Stimulated activated CD8-positive, alpha-beta memory T cell treated with anti-CD3 and anti-CD28 coated beads, Interleukin-12 subunit alpha, Interleukin-12 subunit beta, amount 100 ng/mL, for 1 hour (primary cell): ENCODE measurements around the gene CYP1A2.

ENCODE experiments used
- DNase-seq: peaks from one replicate; pipeline ENCODE4 v3.0.0-alpha.2; 2020; ENCODE audit warnings: low read depth

The CYP1A2 gene

GRCh38 chr15:74742422-74742821 lies 6.2 kb upstream of the CYP1A2 start:
- no peak for DNase-seq

DNA sequence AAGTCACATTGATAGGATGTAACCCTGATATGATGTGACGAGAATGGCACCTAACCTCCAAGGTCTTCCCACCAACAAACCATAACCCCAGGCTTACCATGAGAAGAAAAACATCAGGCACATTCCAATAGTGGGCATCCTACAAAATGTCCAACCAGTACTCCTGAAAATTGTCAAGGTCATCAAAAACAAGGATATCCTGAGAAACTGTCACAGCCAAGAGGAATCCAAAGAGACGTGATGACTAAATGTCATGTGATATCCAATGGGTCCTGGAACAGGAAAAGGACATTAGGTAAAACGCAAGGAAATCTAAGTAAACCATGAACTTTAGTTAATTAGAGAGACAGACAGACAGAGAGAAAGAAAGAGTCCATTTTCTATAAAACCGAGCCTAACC lies 2.3 kb upstream of the CYP1A2 start:
- DNase-seq = no peak

GRCh38 chr15:74749832-74750231 lies 1.2 kb downstream of the CYP1A2 start:
- no peak for DNase-seq

DNA sequence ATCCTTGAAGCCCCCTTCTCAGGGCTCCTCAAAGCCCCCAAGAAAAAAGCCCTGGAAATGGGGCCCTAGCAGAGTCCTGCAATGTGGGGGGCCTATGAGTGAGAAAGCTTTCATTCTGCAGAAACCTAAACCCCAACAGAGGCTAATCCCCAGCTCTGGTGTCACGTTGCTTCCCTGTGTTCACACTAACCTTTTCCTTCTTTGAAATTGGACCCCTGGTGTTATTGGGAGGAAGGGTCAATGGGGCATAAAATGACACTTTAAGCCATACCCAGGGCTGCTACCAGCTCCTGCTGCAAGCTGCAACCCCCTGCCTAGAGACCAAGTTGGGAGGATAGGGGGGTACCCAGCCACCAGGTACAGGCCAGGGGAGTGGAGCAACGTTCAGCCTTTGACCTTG lies 2.1 kb downstream of the CYP1A2 start:
- no peak for DNase-seq

DNA sequence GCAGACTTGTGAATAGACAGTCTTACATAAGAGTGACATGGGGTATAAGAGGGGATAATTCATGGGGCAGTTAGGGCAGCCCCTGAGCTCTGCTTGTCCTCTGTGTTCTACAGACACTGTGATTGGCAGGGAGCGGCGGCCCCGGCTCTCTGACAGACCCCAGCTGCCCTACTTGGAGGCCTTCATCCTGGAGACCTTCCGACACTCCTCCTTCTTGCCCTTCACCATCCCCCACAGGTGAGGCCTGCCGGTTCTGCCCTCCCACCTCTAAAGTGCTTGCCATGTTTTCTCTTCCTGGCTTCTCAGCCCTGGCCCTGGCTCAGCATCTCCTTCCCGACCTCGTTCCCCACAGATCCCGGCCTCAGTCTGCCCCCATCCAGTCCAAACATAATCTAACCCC lies 3.4 kb downstream of the CYP1A2 start:
- no peak for DNase-seq

DNA sequence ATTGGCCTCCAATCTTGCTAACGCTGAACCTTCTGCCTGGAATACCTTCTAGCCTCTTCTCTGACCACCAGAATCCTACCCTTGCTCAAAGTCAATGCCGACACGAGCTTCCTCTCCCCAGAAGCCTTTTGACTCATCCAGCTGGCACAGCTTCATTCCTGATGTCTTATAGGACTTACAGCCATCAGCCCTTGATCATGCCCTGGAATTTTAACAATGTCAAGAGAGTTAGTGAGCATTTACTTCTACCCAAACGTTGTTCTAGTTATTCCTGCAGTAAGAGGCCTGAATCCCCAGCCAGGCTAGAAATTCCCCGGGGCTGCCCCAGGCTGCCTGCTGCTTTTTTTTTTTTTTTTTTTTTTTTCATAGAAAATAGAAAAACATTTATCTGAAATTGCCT lies 3.9 kb downstream of the CYP1A2 start:
- no peak for DNase-seq

- no peak for DNase-seq
These were observed 6.1 kb downstream of the CYP1A2 start for GRCh38 chr15:74754593-74755215.

GRCh38 chr15:74758736-74759135 lies 10.1 kb downstream of the CYP1A2 start:
- no peak for DNase-seq

DNA sequence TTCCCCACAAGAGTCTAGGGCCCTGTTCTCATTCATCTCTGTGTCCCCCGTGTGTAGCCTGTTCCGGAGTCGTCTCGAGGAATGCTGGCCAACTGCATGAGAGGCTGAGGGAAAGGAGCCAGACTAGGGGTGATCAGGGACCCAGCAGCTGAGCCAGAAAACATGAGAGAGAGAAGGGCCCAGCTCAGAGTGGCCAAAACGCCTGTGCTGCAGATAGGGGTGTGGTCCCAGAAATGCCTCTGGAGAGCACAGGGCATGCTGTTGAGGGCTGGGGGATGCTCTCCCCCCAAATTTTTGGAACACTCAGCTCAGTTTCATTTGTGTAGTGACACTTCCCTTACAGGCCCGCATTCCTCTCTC lies 14.1 kb downstream of the CYP1A2 start:
- DNase-seq = no peak

GRCh38 chr15:74763416-74763815 lies 14.8 kb downstream of the CYP1A2 start:
- no peak for DNase-seq

DNA sequence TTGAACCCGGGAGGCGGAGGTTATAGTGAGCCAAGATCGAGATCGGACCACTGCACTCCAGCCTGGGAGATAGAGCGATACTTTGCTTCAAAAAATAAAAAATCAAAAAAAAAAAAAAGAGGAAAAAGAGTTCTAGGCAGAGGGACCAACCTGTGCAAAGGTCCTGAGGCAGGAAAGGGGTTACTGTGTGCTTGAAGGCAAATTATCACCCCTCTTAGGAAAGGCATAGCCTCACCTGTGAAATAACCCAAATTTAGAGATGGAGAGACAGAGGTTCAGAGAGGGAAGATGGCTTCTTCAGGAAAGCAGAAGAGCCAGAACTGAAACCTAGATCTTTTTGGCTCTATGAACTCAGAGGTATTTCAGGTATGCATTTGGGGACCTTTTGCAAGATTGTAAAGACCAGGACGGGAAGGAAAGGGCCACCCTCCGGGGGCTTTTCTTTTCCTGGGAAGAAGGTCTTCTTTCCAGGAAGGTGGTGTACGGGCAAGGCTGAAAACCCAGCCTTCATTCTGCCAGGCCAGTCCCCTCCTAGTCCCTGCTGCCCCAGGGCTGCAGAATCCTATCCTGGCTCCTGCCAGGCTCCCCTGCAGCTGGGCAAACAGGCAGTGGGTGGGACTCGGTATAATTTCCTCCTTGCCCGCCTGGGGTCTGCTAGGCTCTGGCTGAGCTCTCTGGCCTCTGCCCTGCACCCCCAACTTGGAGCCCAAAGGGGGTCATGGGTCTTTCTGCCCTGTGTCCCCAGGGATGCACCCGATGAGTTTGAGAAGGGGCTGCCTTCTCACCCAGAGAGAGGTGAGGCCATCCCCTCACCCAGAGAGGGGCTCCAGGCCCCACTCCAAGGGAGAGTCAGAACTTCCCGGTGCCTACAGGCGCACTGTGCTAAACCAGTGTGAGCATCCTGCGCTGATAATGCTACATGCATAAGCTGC lies 18.8 kb downstream of the CYP1A2 start:
- no peak for DNase-seq

- DNase-seq = no peak
These were observed 19.6 kb downstream of the CYP1A2 start for GRCh38 chr15:74768099-74768770.

- DNase-seq = no peak
These were observed 20.2 kb downstream of the CYP1A2 start for GRCh38 chr15:74768771-74769342.

- DNase-seq = no peak
These were observed 20.9 kb downstream of the CYP1A2 start for GRCh38 chr15:74769463-74770025.

- no peak for DNase-seq
These were observed 21.7 kb downstream of the CYP1A2 start for GRCh38 chr15:74770211-74770903.

DNA sequence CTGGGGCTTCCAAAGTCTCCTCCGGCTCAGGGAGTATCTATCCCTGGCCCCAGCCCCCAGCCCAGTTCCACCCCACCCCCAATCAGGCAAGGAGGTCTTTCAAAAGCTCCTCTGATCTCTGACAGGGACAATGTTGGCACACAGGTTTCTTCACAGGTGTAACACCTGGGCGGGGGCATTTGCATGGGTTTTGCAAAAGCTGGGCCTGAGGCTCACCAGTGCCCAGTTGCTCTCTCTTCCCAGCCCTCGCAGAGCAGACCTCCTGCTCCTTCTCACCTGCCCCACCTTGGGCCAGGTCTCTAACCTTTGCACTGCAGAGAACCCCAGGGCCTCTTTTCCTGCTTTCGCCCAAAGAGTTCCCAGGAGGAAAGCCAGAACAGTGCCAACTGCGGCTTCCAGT lies 24.7 kb downstream of the CYP1A2 start:
- no peak for DNase-seq

GRCh38 chr15:74773731-74774252 lies 25.1 kb downstream of the CYP1A2 start:
- DNase-seq = no peak

DNA sequence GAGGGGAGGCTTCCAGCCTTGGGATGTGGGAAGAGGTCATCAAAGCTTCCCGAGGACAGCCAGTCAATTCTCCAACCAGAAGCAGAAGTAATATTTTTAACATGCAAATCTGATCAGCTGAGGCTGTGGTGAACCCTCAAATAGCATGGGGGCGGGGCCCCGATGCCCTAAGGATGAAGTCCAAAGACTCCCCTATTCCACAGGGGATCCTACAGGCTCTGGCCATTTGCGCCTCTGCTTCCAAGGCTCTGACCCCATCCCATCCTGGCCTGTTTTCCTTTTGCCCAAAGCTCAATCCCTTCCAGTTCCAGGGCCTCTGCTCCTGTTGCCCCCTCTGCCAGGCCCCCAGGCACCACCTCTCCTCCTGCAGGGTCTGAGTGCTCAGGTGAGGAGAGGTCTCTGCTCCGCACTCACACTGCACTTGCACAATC lies 26.5 kb downstream of the CYP1A2 start:
- no peak for DNase-seq

- no peak for DNase-seq
These were observed 27.2 kb downstream of the CYP1A2 start for GRCh38 chr15:74775894-74776293.

DNA sequence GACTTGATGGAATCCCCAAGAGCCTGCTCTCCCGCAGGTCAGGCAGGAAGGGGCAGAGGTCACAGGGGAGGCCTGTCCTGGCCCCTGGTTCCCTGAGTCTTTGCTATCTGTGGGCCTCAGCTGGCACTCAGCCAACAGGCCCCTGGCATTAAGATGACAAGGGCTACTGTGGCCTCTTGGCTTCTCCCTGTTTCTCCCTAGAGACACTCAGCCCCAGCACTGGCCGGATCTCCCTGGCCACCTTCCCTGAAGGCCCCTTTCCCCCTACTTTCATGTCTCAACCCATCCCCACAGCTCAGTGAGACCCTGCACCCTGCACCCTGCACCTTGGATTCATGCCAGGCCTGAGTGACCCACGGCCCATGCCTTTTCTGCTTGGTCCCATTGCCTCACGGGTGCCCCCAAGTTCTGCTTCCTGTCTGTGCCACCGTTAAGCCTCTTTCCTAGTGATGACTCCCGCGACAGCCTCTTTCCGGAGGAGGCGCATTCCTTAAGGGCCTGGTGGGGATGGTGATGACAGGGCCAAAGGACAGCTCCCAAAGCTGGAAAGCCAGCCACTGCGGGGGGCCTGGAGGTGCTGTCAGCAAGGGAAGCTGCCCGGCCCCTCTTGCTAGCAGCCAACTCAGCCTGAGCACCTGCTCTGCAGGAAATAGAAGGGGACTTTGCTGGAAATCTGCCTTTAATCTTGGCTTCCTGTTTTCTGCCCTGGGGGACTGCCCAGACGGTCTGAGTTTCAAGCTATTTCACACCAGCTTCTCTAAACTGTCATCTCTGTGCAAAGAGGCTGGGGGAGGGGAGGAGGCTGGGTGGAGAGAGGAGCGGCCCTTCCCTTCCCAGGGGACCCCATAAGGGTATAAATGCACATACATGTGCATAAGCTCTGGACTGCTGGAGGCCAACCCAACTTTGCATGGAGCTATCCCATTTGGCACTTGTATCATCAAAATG lies 28.4 kb downstream of the CYP1A2 start:
- DNase-seq = no peak
